ENCODE measurements around the gene SEMA3B.
"Not testable (repeated sequence)": the region's sequence is repeated elsewhere in the genome, so short reads cannot be mapped to it uniquely, and the experiment has no call there.

The SEMA3B gene

DNA sequence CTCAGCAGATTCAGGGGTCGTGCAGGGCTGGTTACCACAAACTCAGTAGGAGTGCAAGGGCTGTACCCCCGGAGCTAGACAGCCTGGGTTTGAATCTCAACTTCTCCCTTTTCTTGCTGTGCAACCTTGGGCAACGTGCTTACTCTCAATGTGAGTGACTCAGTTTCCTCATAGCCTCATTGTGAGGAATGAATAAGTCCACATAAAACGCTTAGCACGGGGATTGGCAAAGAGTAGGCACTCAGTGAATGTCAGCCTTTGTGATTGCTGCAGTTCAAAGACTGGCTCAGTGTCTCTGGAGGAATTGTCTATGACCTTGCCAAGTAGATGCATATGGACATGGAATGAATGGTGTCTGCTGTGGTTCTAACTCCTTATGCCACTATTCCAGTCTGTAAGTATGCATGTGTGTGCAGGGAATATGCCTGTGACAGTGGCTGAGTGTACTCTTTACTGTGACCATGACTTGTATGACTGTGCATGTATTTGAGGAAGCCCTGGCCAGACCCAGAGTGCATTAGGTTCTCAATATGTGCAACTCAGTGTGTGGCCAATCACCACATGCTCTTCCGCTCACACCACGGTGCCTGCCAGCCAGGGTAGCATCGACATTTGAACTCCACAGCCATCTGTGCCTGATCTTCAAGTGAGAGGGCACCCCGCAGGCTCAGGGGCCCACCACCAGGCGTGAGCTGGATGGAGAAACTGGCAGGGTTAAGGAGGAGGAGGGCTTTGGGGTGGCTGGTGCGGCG lies 31.2 kb downstream of the SEMA3B start:
- DNase-seq (ENCODE audit: insufficient read length) (no peak), FAIRE-seq (peak; percentile 33)
- TF ChIP-seq POLR2AphosphoS5 (IDR thresholded peaks at IDR 0.05; ENCODE audit: low read depth, low read length): no peak
- TF ChIP-seq TAF1 (IDR thresholded peaks at IDR 0.05; ENCODE audit: borderline replicate concordance, low read depth, low read length): no peak
- peak; percentile 37 for TF ChIP-seq POLR2A (IDR thresholded peaks at IDR 0.05; ENCODE audit: low read depth, low read length)

- TF ChIP-seq TAF1 (IDR thresholded peaks at IDR 0.05; ENCODE audit: borderline replicate concordance, low read depth, low read length): no peak
- no peak for TF ChIP-seq POLR2A (IDR thresholded peaks at IDR 0.05; ENCODE audit: low read depth, low read length)
- TF ChIP-seq POLR2AphosphoS5 (IDR thresholded peaks at IDR 0.05; ENCODE audit: low read depth, low read length): no peak
- FAIRE-seq: no peak
- DNase-seq (ENCODE audit: insufficient read length): no peak
These were observed 31.8 kb downstream of the SEMA3B start for GRCh38 chr3:50300681-50301254.

DNA sequence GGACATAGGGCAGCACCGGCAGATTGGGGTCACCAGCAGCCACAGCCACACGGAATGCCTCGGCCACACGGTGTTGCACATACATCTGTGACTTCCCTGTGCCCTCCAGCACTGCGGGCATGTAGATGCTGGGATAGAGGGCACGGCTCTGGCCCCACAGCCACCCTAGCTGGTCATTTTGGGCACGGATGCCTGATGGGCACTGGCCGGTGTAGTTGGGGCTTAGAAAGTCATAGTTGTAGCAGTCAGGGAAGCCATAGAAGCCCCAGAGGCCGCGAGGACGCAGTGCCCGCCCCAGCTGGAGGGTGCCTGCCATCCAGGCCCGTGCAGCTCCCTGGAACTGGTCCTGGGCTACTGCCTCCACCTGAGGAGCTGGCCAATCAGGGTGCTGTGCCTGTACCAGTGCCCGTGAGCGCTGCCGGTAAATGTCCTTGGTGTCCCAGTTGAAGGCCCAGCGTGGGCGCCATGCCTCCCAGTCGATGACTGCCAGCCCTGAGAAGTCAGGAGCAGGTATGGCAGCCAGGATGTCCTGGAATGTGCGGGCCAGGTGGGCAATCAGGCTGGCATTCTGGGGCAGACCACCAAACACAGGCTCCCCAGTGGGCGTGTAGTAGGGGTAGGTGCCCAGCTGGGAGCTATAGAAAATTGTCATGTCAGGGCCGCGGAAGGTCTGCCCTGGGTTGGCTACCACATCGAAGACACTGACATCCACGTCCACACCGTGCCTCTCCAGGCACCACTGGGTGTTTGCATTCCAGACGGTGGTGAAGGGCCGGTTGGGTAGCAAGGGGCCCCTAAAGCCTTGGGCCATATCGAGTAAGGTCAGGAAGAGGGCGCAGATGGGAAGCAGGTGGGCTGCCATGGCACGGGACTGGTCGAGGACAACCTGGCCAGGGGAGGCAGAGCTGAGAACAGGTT lies 33.4 kb downstream of the SEMA3B start:
- TF ChIP-seq TAF1 (IDR thresholded peaks at IDR 0.05; ENCODE audit: borderline replicate concordance, low read depth, low read length): no peak
- no peak for TF ChIP-seq POLR2AphosphoS5 (IDR thresholded peaks at IDR 0.05; ENCODE audit: low read depth, low read length)
- no peak for TF ChIP-seq POLR2A (IDR thresholded peaks at IDR 0.05; ENCODE audit: low read depth, low read length)
- DNase-seq (ENCODE audit: insufficient read length) (no peak), FAIRE-seq (no peak)

- TF ChIP-seq POLR2A (IDR thresholded peaks at IDR 0.05; ENCODE audit: low read depth, low read length) (no peak), POLR2AphosphoS5 (IDR thresholded peaks at IDR 0.05; ENCODE audit: low read depth, low read length) (no peak), TAF1 (IDR thresholded peaks at IDR 0.05; ENCODE audit: borderline replicate concordance, low read depth, low read length) (no peak)
- DNase-seq (ENCODE audit: insufficient read length): no peak
- FAIRE-seq: no peak
These were observed 34.3 kb downstream of the SEMA3B start, which contains the start of gene HYAL1 for GRCh38 chr3:50303013-50303815. Gene HYAL1, minus strand, starts transcription at chr3:50303574. Its CDS starts 618 bp downstream, at chr3:50302956.

- no peak for TF ChIP-seq POLR2AphosphoS5 (IDR thresholded peaks at IDR 0.05; ENCODE audit: low read depth, low read length)
- TF ChIP-seq POLR2A (IDR thresholded peaks at IDR 0.05; ENCODE audit: low read depth, low read length): no peak
- TF ChIP-seq TAF1 (IDR thresholded peaks at IDR 0.05; ENCODE audit: borderline replicate concordance, low read depth, low read length): no peak
- no peak for DNase-seq (ENCODE audit: insufficient read length)
- FAIRE-seq: peak; percentile 21
These were observed 35.7 kb downstream of the SEMA3B start for GRCh38 chr3:50304601-50305000.

DNA sequence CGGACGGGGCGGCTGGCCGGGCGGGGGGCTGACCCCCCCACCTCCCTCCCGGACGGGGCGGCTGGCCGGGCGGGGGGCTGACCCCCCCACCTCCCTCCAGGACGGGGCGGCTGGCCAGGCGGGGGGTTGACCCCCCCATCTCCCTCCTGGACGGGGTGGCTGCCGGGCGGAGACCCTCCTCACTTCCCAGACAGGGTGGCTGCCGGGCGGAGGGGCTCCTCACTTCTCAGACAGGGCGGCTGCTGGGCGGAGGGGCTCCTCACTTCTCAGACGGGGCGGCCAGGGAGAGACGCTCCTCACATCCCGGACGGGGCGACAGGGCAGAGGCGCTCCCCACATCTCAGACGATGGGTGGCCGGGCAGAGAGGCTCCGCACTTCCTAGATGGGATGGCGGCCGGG lies 43.1 kb downstream of the SEMA3B start:
- DNase-seq (ENCODE audit: insufficient read length); FAIRE-seq: not testable (repeated sequence)

- FAIRE-seq (no peak), DNase-seq (ENCODE audit: insufficient read length) (no peak)
- TF ChIP-seq POLR2A (IDR thresholded peaks at IDR 0.05; ENCODE audit: low read depth, low read length): no peak
- TF ChIP-seq POLR2AphosphoS5 (IDR thresholded peaks at IDR 0.05; ENCODE audit: low read depth, low read length): no peak
- no peak for TF ChIP-seq TAF1 (IDR thresholded peaks at IDR 0.05; ENCODE audit: borderline replicate concordance, low read depth, low read length)
These were observed 45.4 kb downstream of the SEMA3B start for GRCh38 chr3:50314342-50314741.

- TF ChIP-seq TAF1 (IDR thresholded peaks at IDR 0.05; ENCODE audit: borderline replicate concordance, low read depth, low read length): no peak
- TF ChIP-seq POLR2A (IDR thresholded peaks at IDR 0.05; ENCODE audit: low read depth, low read length): no peak
- TF ChIP-seq POLR2AphosphoS5 (IDR thresholded peaks at IDR 0.05; ENCODE audit: low read depth, low read length): no peak
- FAIRE-seq (no peak), DNase-seq (ENCODE audit: insufficient read length) (no peak)
These were observed 45.9 kb downstream of the SEMA3B start for GRCh38 chr3:50314816-50315215.

DNA sequence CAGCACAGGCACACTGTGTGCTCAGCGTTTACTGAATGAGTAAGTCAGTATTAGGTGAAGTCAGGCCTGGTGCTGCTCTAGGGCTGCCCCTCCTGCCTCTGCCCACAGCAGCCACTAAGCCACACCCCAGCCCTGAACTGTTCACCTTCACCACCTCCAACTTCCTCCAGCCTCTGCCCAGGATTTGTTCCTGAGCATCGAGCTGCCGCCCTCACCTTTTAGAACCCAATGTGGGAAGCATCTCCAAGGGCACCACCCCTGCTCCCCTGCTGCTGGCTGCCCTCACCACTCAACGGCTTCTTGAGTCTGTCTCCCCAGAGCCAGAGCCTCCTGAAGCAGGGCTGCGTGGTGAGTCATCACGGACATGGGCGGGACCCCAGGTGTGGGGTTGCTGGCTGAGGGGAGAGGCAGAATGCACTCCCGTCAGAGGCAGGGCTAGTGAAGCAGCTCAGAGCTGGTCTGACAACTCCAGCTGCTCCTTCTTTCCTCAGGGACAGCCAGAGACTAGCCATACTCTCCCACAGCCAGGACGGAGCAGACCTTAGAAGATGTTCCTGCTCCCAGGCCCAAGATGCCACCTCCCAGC lies 47.8 kb downstream of the SEMA3B start:
- no peak for FAIRE-seq
- no peak for DNase-seq (ENCODE audit: insufficient read length)

GRCh38 chr3:50317300-50317699 lies 48.4 kb downstream of the SEMA3B start:
- DNase-seq (ENCODE audit: insufficient read length) (no peak), FAIRE-seq (no peak)

More for the DNA sequence above, 47.8 kb downstream of the SEMA3B start:
- TF ChIP-seq POLR2AphosphoS5 (IDR thresholded peaks at IDR 0.05; ENCODE audit: low read depth, low read length): no peak
- no peak for TF ChIP-seq TAF1 (IDR thresholded peaks at IDR 0.05; ENCODE audit: borderline replicate concordance, low read depth, low read length)
- no peak for TF ChIP-seq POLR2A (IDR thresholded peaks at IDR 0.05; ENCODE audit: low read depth, low read length)

More at GRCh38 chr3:50317300-50317699, 48.4 kb downstream of the SEMA3B start:
- no peak for TF ChIP-seq TAF1 (IDR thresholded peaks at IDR 0.05; ENCODE audit: borderline replicate concordance, low read depth, low read length)
- TF ChIP-seq POLR2AphosphoS5 (IDR thresholded peaks at IDR 0.05; ENCODE audit: low read depth, low read length): no peak
- TF ChIP-seq POLR2A (IDR thresholded peaks at IDR 0.05; ENCODE audit: low read depth, low read length): no peak

Measured in GM12892 (cell line).